Measurements from ENCODE around the gene KCNC4. TPM values are rescaled to one million over a fixed set of nuclear protein-coding genes. Genes with fewer than 3 reads are reported as not detected.

The KCNC4 gene
- total RNA-seq, 2 donors from 2014 or later, result 4.7 to 23.9 TPM

DNA sequence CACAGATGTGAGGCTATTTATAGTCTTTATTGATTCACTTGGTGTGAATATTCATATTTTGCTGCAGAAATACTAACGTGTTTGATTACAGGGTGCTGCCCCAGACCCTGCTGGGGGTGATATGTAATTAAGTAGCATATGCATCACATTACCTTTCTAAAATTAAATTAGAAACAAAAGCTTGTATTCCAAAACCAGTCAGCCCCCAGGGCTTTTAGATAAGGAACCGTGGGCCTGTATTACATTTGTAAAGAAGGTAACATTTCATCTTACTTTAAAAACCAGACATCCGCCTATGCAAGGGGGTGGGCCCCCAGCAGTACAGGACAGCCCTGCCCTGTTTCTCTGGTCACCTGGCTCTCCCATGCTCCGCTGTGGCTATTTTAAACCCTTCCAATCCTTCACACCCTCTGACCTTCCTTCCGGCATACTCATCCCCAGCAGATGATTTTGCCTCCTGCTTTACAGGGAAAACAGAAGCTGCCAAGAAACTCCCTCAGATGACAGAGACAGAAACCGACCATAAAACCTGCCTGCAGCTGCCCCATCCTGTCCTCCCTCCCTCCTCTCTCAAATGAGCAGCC lies 22.0 kb upstream of the KCNC4 start:
- H3K9me3 ChIP-seq, result no peaks in the 10 kb centered on the region
- WGBS, result 25% methylated on average over 6 of the region's 6 CpGs
- intact Hi-C loops (cut with DNase I), result no loop called here
- H3K36me3 ChIP-seq, result no peaks in the 10 kb centered on the region
- H3K4me3 ChIP-seq, result no peak overlapping the region
- no peaks in the 10 kb centered on the region for H3K27me3 ChIP-seq (replicated peaks; ENCODE audit: insufficient read depth)
- no peak for DNase-seq (ENCODE audit: low spot score)
- TF ChIP-seq, protein P1, sequence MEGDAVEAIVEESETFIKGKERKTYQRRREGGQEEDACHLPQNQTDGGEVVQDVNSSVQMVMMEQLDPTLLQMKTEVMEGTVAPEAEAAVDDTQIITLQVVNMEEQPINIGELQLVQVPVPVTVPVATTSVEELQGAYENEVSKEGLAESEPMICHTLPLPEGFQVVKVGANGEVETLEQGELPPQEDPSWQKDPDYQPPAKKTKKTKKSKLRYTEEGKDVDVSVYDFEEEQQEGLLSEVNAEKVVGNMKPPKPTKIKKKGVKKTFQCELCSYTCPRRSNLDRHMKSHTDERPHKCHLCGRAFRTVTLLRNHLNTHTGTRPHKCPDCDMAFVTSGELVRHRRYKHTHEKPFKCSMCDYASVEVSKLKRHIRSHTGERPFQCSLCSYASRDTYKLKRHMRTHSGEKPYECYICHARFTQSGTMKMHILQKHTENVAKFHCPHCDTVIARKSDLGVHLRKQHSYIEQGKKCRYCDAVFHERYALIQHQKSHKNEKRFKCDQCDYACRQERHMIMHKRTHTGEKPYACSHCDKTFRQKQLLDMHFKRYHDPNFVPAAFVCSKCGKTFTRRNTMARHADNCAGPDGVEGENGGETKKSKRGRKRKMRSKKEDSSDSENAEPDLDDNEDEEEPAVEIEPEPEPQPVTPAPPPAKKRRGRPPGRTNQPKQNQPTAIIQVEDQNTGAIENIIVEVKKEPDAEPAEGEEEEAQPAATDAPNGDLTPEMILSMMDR (IDR thresholded peaks at IDR 0.05), result no peak
- no peak for TF ChIP-seq POLR2AphosphoS5 (IDR thresholded peaks at IDR 0.05)
- no peak for TF ChIP-seq POLR2A (IDR thresholded peaks at IDR 0.05)
- no peaks in the 10 kb centered on the region for H3K4me1 ChIP-seq (replicated peaks)
- no peak overlapping the region for H3K27ac ChIP-seq

DNA sequence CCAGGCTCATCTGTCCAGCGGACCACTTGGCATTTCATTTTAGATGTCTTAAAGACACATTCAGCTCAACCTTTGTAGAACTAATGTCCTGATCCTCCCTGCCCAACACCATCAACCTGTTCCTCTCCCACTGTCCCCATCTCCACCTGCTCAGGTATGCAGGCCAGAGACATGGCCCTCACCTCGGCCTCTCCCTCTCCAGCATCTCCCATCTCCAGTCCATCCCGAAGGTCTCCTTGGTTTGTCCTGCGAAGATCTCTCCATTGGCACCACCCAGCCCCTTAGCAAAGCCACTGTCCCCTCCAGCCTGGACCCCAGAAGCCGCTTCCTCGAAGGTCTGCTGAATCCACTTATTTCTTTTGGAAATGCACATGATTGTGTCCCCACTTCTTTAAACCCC lies 20.9 kb upstream of the KCNC4 start:
- H3K27me3 ChIP-seq (replicated peaks; ENCODE audit: insufficient read depth), result no peaks in the 10 kb centered on the region
- H3K27ac ChIP-seq, result no peak overlapping the region
- H3K36me3 ChIP-seq, result no peaks in the 10 kb centered on the region
- no peaks in the 10 kb centered on the region for H3K9me3 ChIP-seq
- intact Hi-C loops (cut with DNase I), result no loop called here
- DNase-seq (ENCODE audit: low spot score), result no peak
- TF ChIP-seq, protein P1 (IDR thresholded peaks at IDR 0.05), result no peak
- TF ChIP-seq POLR2A (IDR thresholded peaks at IDR 0.05), result no peak
- no peak for TF ChIP-seq POLR2AphosphoS5 (IDR thresholded peaks at IDR 0.05)
- no peaks in the 10 kb centered on the region for H3K4me1 ChIP-seq (replicated peaks)
- H3K4me3 ChIP-seq, result no peak overlapping the region
- WGBS, result 86% methylated on average over 6 of the region's 6 CpGs

DNA sequence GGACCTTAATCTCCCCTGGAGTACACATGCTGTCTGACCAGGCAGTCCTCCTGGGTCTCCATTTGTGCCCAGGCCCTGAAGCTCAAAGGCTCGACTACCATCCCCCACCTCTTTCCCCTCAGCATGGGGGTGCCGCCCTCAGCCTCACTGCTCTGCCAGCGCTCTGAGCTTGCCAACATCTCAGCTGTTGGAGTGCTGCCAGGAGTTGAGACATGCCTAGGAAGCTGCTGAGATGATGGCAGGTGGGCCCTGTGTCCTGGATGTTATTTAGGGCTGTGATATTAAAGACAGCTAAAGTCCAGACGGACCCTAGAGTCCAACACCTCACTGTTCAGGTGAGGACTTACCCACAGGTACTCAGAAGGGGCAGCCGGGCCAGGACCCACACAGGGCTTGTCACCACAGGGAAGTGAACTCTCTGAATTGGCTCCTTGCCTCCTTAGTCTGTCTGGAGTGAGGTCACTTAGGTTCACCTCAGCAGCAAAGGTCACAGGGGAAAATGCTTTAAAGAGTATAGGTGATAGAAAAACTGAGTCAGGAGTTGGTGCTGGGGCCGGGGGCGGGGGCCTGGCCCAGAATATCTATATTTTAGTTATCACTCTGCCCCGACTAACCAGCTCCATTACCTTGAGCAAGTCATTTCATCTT lies 19.7 kb upstream of the KCNC4 start:
- 64% methylated on average over 8 of the region's 8 CpGs for WGBS
- DNase-seq (ENCODE audit: low spot score), result no peak
- Histone ChIP-seq H3K27ac (no peak overlapping the region), H3K4me1 (replicated peaks) (no peaks in the 10 kb centered on the region), H3K4me3 (no peak overlapping the region), H3K27me3 (replicated peaks; ENCODE audit: insufficient read depth) (no peaks in the 10 kb centered on the region), H3K9me3 (no peaks in the 10 kb centered on the region), H3K36me3 (no peaks in the 10 kb centered on the region)
- TF ChIP-seq POLR2AphosphoS5 (IDR thresholded peaks at IDR 0.05) (no peak), POLR2A (IDR thresholded peaks at IDR 0.05) (no peak)
- TF ChIP-seq, protein P1 (IDR thresholded peaks at IDR 0.05), result no peak
- intact Hi-C loops (cut with DNase I), result no loop called here

DNA sequence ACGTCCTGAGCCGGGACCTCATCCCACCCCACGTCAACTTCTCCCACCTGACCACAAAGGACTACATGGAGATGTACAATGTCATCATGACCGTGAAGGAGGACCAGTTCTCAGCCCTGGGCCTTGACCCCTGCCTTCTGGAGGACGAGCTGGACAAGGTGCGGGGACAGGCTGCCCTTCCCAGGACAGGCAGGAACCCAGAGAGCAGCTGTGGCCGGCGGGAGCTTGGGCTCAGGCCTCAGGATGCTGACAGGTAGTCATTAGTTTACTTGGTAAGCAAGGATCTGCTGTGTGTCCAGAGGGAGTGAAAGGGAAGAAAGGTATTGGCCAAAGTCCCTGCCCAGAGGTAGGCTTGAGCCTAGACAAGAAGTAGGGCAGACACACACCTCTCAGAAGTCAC lies 17.6 kb upstream of the KCNC4 start:
- no peaks in the 10 kb centered on the region for H3K27me3 ChIP-seq (replicated peaks; ENCODE audit: insufficient read depth)
- no peaks in the 10 kb centered on the region for H3K36me3 ChIP-seq
- no peak for DNase-seq (ENCODE audit: low spot score)
- intact Hi-C loops (cut with DNase I), result no loop called here
- H3K4me1 ChIP-seq (replicated peaks), result no peaks in the 10 kb centered on the region
- no peak for TF ChIP-seq POLR2A (IDR thresholded peaks at IDR 0.05)
- TF ChIP-seq, protein P1 (IDR thresholded peaks at IDR 0.05), result no peak
- no peak for TF ChIP-seq POLR2AphosphoS5 (IDR thresholded peaks at IDR 0.05)
- H3K4me3 ChIP-seq, result no peak overlapping the region
- 90% methylated on average over 8 of the region's 8 CpGs for WGBS
- H3K27ac ChIP-seq, result no peak overlapping the region
- H3K9me3 ChIP-seq, result no peaks in the 10 kb centered on the region

DNA sequence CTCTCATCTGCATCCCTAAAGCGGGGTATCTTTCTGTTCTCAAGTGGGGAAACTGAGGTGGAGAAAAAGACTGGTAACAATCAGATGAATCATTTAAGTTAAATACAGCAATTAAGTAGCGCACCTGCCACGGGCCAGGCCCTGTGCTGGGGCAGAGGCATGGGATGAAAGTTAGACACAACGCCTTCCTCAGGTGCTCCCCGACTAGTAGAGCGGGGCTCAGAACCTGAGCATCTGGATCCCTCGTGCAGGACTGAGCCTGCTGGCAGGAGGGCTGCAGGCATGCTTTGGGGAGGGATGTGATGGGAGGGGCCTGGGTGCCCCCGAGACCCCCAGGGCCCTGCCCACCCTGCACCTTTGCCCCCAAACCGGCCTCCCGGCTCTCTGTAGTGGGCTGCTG lies 14.9 kb upstream of the KCNC4 start:
- TF ChIP-seq, protein P1 (IDR thresholded peaks at IDR 0.05), result no peak
- TF ChIP-seq POLR2AphosphoS5 (IDR thresholded peaks at IDR 0.05), result no peak
- no peak for TF ChIP-seq POLR2A (IDR thresholded peaks at IDR 0.05)
- intact Hi-C loops (cut with DNase I), result no loop called here
- Histone ChIP-seq H3K27me3 (replicated peaks; ENCODE audit: insufficient read depth) (no peaks in the 10 kb centered on the region), H3K36me3 (no peaks in the 10 kb centered on the region), H3K4me3 (no peak overlapping the region), H3K9me3 (no peaks in the 10 kb centered on the region), H3K27ac (no peak overlapping the region), H3K4me1 (replicated peaks) (no peaks in the 10 kb centered on the region)
- 81% methylated on average over 10 of the region's 10 CpGs for WGBS
- no peak for DNase-seq (ENCODE audit: low spot score)
